ENCODE data around the gene PM20D2.

Gene PM20D2

DNA sequence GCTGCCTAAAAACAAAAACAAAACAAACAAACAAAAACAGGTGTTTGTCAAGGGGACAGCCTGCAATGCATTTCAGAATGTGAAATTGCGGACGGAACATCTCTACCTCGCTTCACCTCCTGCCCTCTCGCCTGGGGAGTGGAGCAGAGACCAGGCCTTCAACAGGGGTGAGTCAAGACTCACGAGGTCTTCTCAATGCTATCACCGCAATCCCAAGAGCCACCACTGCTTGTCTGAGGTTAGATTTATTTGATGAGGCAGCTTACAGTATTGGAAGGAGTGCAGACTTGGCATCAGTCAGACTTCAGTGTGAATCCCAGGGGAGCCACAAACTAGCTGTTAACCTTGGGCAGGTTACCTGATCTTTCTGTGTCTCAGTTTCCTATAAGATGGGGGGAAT is 63.6 kb downstream of the PM20D2 start:
- H3K4ac ChIP-seq (ENCODE audit: low read depth, low read length): no peak overlapping the region
- no peaks in the 10 kb centered on the region for H3K36me3 ChIP-seq (ENCODE audit: control insufficient read depth in 1 of 2, insufficient read depth in 2 of 2, low read length in 2 of 2)
- no peaks in the 10 kb centered on the region for H3K9me3 ChIP-seq (ENCODE audit: insufficient read depth, low read depth, low read length)
- no peak overlapping the region for H2BK5ac ChIP-seq (ENCODE audit: low read depth, low read length, poor library complexity)
- no peak for DNase-seq
- no peak overlapping the region for H2AK5ac ChIP-seq (ENCODE audit: low read length)
- no peak overlapping the region for H2BK120ac ChIP-seq (ENCODE audit: insufficient read depth, low read length, poor library complexity)
- no peak overlapping the region for H3K27ac ChIP-seq (ENCODE audit: low read depth, low read length)
- no peak overlapping the region for H4K12ac ChIP-seq (ENCODE audit: low read depth, low read length)
- H3K4me2 ChIP-seq (ENCODE audit: low read length): no peak overlapping the region
- H3K14ac ChIP-seq (ENCODE audit: low read length): no peak overlapping the region
- no peaks in the 10 kb centered on the region for H3K27me3 ChIP-seq (ENCODE audit: insufficient read depth, low read length)
- H3K9ac ChIP-seq (ENCODE audit: low read length): no peak overlapping the region
- no peak overlapping the region for H3K4me3 ChIP-seq (ENCODE audit: low read depth, low read length)
- H4K91ac ChIP-seq (ENCODE audit: low read depth, low read length): no peak overlapping the region
- H3K4me1 ChIP-seq (ENCODE audit: control insufficient read depth in 1 of 2, insufficient read depth in 2 of 2, low read length in 2 of 2): no peaks in the 10 kb centered on the region
- WGBS (ENCODE audit: extremely low coverage, insufficient coverage, insufficient read length): no CpG with 5 or more reads among the region's 6 CpGs
- H3K18ac ChIP-seq (ENCODE audit: low read length): no peak overlapping the region
- H3K79me1 ChIP-seq (ENCODE audit: low read length): no peaks in the 10 kb centered on the region
- no peak overlapping the region for H3K23ac ChIP-seq (ENCODE audit: low read length)
- no peak overlapping the region for H2BK12ac ChIP-seq (ENCODE audit: low read length)
- H2AFZ ChIP-seq (ENCODE audit: insufficient read depth, low read length, poor library complexity): no peak overlapping the region
- no peak overlapping the region for H4K8ac ChIP-seq (ENCODE audit: low read depth, low read length)
- H3K79me2 ChIP-seq (ENCODE audit: control insufficient read depth, insufficient read depth, low read length, poor library complexity): no peaks in the 10 kb centered on the region

DNA sequence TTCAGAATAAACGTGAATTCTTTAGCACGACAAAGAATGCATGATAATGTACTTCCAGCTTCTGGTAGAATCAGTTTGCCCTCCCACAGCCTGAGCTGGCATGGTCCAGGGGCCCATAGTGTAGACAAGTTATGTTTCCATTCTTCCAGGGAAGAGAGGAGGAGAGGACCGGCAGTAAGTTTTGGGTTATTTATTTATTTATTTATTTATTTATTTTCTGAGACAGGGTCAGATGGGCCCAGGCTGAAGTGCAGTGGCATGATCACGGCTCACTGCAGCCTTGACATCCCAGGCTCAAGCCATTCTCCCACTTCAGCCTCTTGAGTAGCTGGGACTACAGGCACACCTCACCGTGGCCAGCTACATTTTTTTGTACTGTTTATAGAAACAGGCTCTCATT is 66.6 kb downstream of the PM20D2 start:
- Histone ChIP-seq H3K4me2 (ENCODE audit: low read length) (no peak overlapping the region), H3K9ac (ENCODE audit: low read length) (no peak overlapping the region), H4K8ac (ENCODE audit: low read depth, low read length) (no peak overlapping the region), H3K14ac (ENCODE audit: low read length) (no peak overlapping the region), H3K4me3 (ENCODE audit: low read depth, low read length) (no peak overlapping the region), H3K4ac (ENCODE audit: low read depth, low read length) (no peak overlapping the region), H2BK5ac (ENCODE audit: low read depth, low read length, poor library complexity) (no peak overlapping the region), H3K79me1 (ENCODE audit: low read length) (no peaks in the 10 kb centered on the region), H3K18ac (ENCODE audit: low read length) (no peak overlapping the region), H3K23ac (ENCODE audit: low read length) (no peak overlapping the region), H3K36me3 (ENCODE audit: control insufficient read depth in 1 of 2, insufficient read depth in 2 of 2, low read length in 2 of 2) (no peaks in the 10 kb centered on the region), H4K91ac (ENCODE audit: low read depth, low read length) (no peak overlapping the region), H4K12ac (ENCODE audit: low read depth, low read length) (no peak overlapping the region), H3K9me3 (ENCODE audit: insufficient read depth, low read depth, low read length) (no peaks in the 10 kb centered on the region), H2BK12ac (ENCODE audit: low read length) (no peak overlapping the region), H3K79me2 (ENCODE audit: control insufficient read depth, insufficient read depth, low read length, poor library complexity) (no peaks in the 10 kb centered on the region), H2BK120ac (ENCODE audit: insufficient read depth, low read length, poor library complexity) (no peak overlapping the region), H2AK5ac (ENCODE audit: low read length) (no peak overlapping the region), H3K27me3 (ENCODE audit: insufficient read depth, low read length) (no peaks in the 10 kb centered on the region), H2AFZ (ENCODE audit: insufficient read depth, low read length, poor library complexity) (no peak overlapping the region), H3K4me1 (ENCODE audit: control insufficient read depth in 1 of 2, insufficient read depth in 2 of 2, low read length in 2 of 2) (no peaks in the 10 kb centered on the region), H3K27ac (ENCODE audit: low read depth, low read length) (no peak overlapping the region)
- WGBS (ENCODE audit: extremely low coverage, insufficient coverage, insufficient read length): no CpG with 5 or more reads among the region's 5 CpGs
- no peak for DNase-seq

DNA sequence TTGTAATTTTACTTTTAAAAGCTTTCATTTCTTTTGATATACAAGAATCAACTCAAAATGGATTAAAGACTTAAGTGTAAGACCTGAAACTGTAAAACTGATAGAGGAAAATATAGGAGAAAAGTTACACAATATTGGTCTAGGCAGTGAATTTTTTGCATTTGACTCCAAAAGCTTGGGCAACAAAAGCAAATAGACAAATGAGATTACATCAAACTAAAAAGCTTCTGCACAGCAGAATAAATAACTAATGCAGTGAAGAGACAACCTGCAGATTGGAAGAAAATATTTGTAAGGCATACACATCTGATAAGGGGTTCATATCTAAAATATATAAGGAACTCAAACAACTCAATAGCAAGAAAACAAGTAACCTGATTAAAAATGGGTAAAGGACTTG is 68.3 kb downstream of the PM20D2 start:
- no peak overlapping the region for H3K14ac ChIP-seq (ENCODE audit: low read length)
- no peak overlapping the region for H4K8ac ChIP-seq (ENCODE audit: low read depth, low read length)
- H3K18ac ChIP-seq (ENCODE audit: low read length): no peak overlapping the region
- no peaks in the 10 kb centered on the region for H3K79me1 ChIP-seq (ENCODE audit: low read length)
- no peaks in the 10 kb centered on the region for H3K36me3 ChIP-seq (ENCODE audit: control insufficient read depth in 1 of 2, insufficient read depth in 2 of 2, low read length in 2 of 2)
- H3K27ac ChIP-seq (ENCODE audit: low read depth, low read length): no peak overlapping the region
- no peak for DNase-seq
- H2BK12ac ChIP-seq (ENCODE audit: low read length): no peak overlapping the region
- H3K23ac ChIP-seq (ENCODE audit: low read length): no peak overlapping the region
- H4K12ac ChIP-seq (ENCODE audit: low read depth, low read length): no peak overlapping the region
- H3K9me3 ChIP-seq (ENCODE audit: insufficient read depth, low read depth, low read length): no peaks in the 10 kb centered on the region
- H3K4me1 ChIP-seq (ENCODE audit: control insufficient read depth in 1 of 2, insufficient read depth in 2 of 2, low read length in 2 of 2): no peaks in the 10 kb centered on the region
- no peak overlapping the region for H2BK5ac ChIP-seq (ENCODE audit: low read depth, low read length, poor library complexity)
- H2AK5ac ChIP-seq (ENCODE audit: low read length): no peak overlapping the region
- H3K4ac ChIP-seq (ENCODE audit: low read depth, low read length): no peak overlapping the region
- H3K4me3 ChIP-seq (ENCODE audit: low read depth, low read length): no peak overlapping the region
- H3K79me2 ChIP-seq (ENCODE audit: control insufficient read depth, insufficient read depth, low read length, poor library complexity): no peaks in the 10 kb centered on the region
- H2AFZ ChIP-seq (ENCODE audit: insufficient read depth, low read length, poor library complexity): no peak overlapping the region
- H3K9ac ChIP-seq (ENCODE audit: low read length): no peak overlapping the region
- H3K4me2 ChIP-seq (ENCODE audit: low read length): no peak overlapping the region
- H4K91ac ChIP-seq (ENCODE audit: low read depth, low read length): no peak overlapping the region
- H2BK120ac ChIP-seq (ENCODE audit: insufficient read depth, low read length, poor library complexity): no peak overlapping the region
- H3K27me3 ChIP-seq (ENCODE audit: insufficient read depth, low read length): no peaks in the 10 kb centered on the region
